Upper lobe of left lung (tissue), 4 donors: ENCODE results near the gene NPIPA7.
"Not testable (repeated sequence)": the region's sequence is repeated elsewhere in the genome, so short reads cannot be mapped to it uniquely, and the experiment has no call there.

Experiments used
- CTCF ChIP-seq, 6 experiments: fragments of 450-650 bp in 4 of 6; fragments of 200-600 bp in 2 of 6; sonication (generic) in 2 of 6; IDR thresholded peaks; one replicate each; pipeline ENCODE4 v1.5.1; 2016 to 2019; ENCODE audit warnings: antibody characterized with exemption in 6 of 6
- POLR2A ChIP-seq, 4 donors: fragments of 450-650 bp; IDR thresholded peaks; one replicate each; pipeline ENCODE4 v1.5.1; 2016 to 2017; ENCODE audit warnings: antibody characterized with exemption in 4 of 4, mild to moderate bottlenecking in 2 of 4
- POLR2AphosphoS5 ChIP-seq, 2 donors: sonication (generic); formaldehyde crosslinking; IDR thresholded peaks; one replicate each; pipeline ENCODE4 v1.5.1; 2017; ENCODE audit warnings: antibody characterized with exemption in 2 of 2

GRCh38 chr16:16357556-16357955 lies 21.4 kb upstream of the NPIPA7 start:
- TF ChIP-seq CTCF, POLR2A, POLR2AphosphoS5 (IDR thresholded peaks at IDR 0.05): not testable (repeated sequence)
